Liver (tissue), 3 donors: Measurements from ENCODE around the gene IGF2BP2.

ENCODE experiments used
- CTCF ChIP-seq: fragments of 150-350 bp; IDR thresholded peaks from 2 replicates; pipeline ENCODE4 v1.5.1; 2017; ENCODE audit warnings: improper control_type of control experiment, low read depth, low read length; ENCODE audit not compliant: missing input control
- FOXA1 ChIP-seq: IDR thresholded peaks from 2 replicates; pipeline ENCODE4 v1.6.1; 2016; ENCODE audit warnings: antibody characterized with exemption
- JUND ChIP-seq, 2 donors: IDR thresholded peaks; 2 replicates each; pipeline ENCODE4 v1.6.1; 2016; ENCODE audit warnings: antibody characterized with exemption in 2 of 2
- SP1 ChIP-seq: IDR thresholded peaks from 2 replicates; pipeline ENCODE4 v1.6.1; 2018; ENCODE audit warnings: antibody characterized with exemption, mild to moderate bottlenecking
- TAF1 ChIP-seq: conservative IDR thresholded peaks from 2 replicates; pipeline ENCODE4 v1.6.1; 2016; ENCODE audit warnings: antibody characterized with exemption, mild to moderate bottlenecking
- YY1 ChIP-seq: IDR thresholded peaks from 2 replicates; pipeline ENCODE4 v1.6.1; 2016; ENCODE audit warnings: antibody characterized with exemption, mild to moderate bottlenecking
- TF ChIP-seq, protein P1 (sequence below): IDR thresholded peaks from 2 replicates; pipeline ENCODE4 v1.6.1; 2016; ENCODE audit warnings: antibody characterized with exemption
- donor health status: healthy.
- donor health status: healthy.

GRCh38 chr3:185756477-185756876, 68.4 kb downstream of the IGF2BP2 start:
- TF ChIP-seq CTCF, result no peak
- TF ChIP-seq YY1, result no peak
- TF ChIP-seq, protein P1, sequence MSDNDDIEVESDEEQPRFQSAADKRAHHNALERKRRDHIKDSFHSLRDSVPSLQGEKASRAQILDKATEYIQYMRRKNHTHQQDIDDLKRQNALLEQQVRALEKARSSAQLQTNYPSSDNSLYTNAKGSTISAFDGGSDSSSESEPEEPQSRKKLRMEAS, result no peak
- TF ChIP-seq SP1, result no peak
- TF ChIP-seq JUND (IDR thresholded peaks at IDR 0.05), result no peak
- no peak for TF ChIP-seq FOXA1
- no peak for TF ChIP-seq TAF1
